BLaER1 (cell line): Measurements from ENCODE around the gene GSN.
"Not testable (repeated sequence)": the region's sequence is repeated elsewhere in the genome, so short reads cannot be mapped to it uniquely, and the experiment has no call there.

Experiments
- H3K27ac ChIP-seq: shearing (Covaris generic); formaldehyde crosslinking; 2 replicates; pipeline ENCODE4 v1.8.1; 2022
- H3K27me3 ChIP-seq: shearing (Covaris generic); formaldehyde crosslinking; 2 replicates; pipeline ENCODE4 v1.8.1; 2022
- H3K36me3 ChIP-seq: shearing (Covaris generic); formaldehyde crosslinking; 2 replicates; pipeline ENCODE4 v1.8.1; 2022
- H3K4me1 ChIP-seq: shearing (Covaris generic); formaldehyde crosslinking; 2 replicates; pipeline ENCODE4 v1.8.1; 2022
- H3K4me2 ChIP-seq: shearing (Covaris generic); formaldehyde crosslinking; 2 replicates; pipeline ENCODE4 v1.8.1; 2022
- H3K4me3 ChIP-seq: shearing (Covaris generic); formaldehyde crosslinking; 2 replicates; pipeline ENCODE4 v1.8.1; 2022
- H3K9ac ChIP-seq: shearing (Covaris generic); formaldehyde crosslinking; 2 replicates; pipeline ENCODE4 v1.8.1; 2022
- H3K9me3 ChIP-seq: shearing (Covaris generic); formaldehyde crosslinking; 2 replicates; pipeline ENCODE4 v1.8.1; 2022
- H4K20me1 ChIP-seq: shearing (Covaris generic); formaldehyde crosslinking; 2 replicates; pipeline ENCODE4 v1.8.1; 2022
- Cebpa-rat ChIP-seq: shearing (Covaris generic); IDR thresholded peaks from 2 replicates; pipeline ENCODE4 v1.8.1; 2022

Gene GSN

DNA sequence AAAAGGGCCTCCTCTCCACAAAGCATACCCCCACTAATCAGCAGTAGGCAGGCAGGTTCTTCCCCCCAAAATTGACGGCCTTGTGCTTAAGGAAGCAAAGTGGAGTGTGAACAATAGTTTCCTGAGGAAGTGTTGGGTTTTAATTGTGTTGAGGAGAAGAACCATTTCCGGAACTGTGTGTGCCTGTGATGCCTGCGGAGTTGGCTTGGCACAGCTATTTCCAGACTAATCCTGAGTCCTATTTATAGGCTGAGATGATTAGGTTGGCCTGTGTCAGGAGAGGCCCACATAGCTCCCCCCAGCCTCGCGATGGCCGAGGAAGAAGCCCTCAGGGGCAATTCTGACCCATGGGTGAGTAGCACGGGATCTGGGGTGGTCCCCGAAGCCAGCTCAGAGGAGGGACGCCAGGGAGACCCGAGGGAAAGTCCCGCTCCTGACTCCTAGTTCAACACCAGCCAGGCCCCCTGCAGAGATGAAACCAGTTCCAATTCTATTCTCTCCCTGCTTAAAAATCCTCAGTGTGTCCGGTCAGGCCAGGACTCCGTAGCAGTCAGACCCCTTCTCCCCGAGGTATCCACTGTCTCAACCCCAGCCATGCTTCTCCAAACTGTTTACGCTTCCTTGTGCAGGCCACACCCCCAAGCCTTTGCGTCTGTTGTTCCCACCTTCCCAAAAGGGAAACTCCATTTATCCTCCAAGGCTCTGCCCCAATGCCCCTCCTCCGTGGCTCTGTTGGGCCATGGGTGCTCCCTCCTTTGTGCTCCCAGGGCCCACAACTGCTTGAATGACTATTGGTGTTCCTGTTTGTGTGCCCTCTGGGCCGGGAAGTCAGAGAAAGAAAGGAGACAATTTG lies 18.1 kb downstream of the GSN start:
- Histone ChIP-seq H3K4me3 (peak overlapping the region; percentile 55), H4K20me1 (no peaks in the 10 kb centered on the region), H3K36me3 (no peaks in the 10 kb centered on the region), H3K4me2 (peak overlapping the region; percentile 94), H3K9ac (peak overlapping the region; percentile 72), H3K9me3 (no peaks in the 10 kb centered on the region), H3K27me3 (no peaks in the 10 kb centered on the region), H3K4me1 (peaks cover 94% of the 10 kb centered on the region), H3K27ac (peak overlapping the region; percentile 85)
- TF ChIP-seq Cebpa-rat: no peak

DNA sequence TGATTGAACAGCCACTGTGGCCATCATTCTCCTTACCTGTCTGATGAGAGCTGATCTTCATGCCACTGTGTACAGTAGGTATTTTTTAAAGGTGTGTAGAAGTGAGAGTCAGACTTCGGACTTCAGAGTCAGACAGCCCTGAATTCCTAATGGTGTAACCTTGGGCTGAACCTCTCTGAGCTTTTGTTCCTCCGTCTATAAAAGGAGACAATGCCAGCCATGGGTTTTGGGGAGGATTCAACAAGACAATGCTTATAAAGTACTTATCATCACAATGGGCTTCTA lies 18.7 kb downstream of the GSN start:
- no peaks in the 10 kb centered on the region for H3K36me3 ChIP-seq
- peak overlapping the region; percentile 72 for H3K9ac ChIP-seq
- no peaks in the 10 kb centered on the region for H3K9me3 ChIP-seq
- peak overlapping the region; percentile 85 for H3K27ac ChIP-seq
- H3K4me2 ChIP-seq: peak overlapping the region; percentile 94
- H3K4me3 ChIP-seq: peak overlapping the region; percentile 55
- peaks cover 89% of the 10 kb centered on the region for H3K4me1 ChIP-seq
- H4K20me1 ChIP-seq: no peaks in the 10 kb centered on the region
- no peaks in the 10 kb centered on the region for H3K27me3 ChIP-seq
- no peak for TF ChIP-seq Cebpa-rat

DNA sequence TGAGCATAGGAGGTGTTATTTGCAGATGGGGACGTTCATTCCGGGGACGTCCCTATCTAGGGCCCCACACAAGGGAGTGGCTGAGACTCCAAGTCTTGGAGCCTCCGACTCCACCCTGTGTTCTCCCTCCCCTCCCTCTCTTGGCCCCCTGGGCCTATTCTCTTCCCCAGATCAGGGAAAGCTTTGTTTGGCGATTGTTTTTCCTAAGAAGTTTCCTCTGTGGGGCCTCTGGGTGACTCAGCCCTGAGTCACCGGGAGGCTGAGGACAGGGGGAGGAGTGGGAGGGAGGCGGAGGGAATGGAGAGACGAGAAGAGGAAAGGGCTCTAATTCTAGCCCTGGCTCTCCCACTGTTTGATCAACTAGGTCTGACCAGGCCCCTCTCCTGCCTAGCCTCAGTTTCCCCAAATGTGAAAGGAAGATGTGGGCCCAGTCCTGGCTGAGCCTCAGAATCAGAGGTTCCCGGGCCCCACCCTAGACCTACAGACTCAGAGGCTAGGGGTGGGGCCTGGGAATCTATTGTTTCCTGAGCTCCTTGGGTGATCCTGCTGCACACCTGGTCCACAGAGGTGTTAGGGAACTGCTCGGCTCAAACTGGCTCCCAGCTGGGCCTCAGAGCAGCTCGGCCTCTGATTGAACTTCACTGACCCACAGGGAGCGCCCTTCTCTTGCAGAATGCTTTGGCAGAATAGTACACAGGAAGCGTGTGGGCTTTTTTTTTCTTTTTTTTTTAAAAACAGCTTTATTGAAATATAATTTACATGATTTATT lies 19.2 kb downstream of the GSN start:
- Histone ChIP-seq H3K9ac (peak overlapping the region; percentile 72; the same call in 1 of the 2 replicates), H3K4me1 (peaks cover 89% of the 10 kb centered on the region), H3K27ac (peak overlapping the region; percentile 85), H4K20me1 (no peaks in the 10 kb centered on the region), H3K9me3 (no peaks in the 10 kb centered on the region), H3K36me3 (no peaks in the 10 kb centered on the region), H3K4me3 (peak overlapping the region; percentile 55), H3K27me3 (no peaks in the 10 kb centered on the region), H3K4me2 (peak overlapping the region; percentile 94)
- TF ChIP-seq Cebpa-rat: no peak

DNA sequence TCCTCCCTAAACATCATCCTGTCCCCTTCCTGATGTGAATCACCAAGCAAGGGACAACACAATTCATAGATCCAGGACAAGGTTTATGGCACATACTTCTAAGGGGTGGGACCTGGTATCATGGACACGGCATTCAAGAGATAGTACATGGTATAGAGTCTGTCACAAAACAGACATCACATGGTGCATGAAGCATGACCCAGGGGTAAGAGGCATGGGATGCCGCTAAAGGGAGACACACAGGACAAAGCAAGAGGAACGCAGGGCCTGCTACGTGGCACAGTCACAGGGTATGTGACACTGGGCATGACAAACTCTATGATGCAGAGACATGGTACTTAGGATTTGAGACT lies 20.7 kb downstream of the GSN start:
- Histone ChIP-seq H3K9ac (peak overlapping the region; percentile 54; the same call in 1 of the 2 replicates), H3K9me3 (no peaks in the 10 kb centered on the region), H3K4me2 (peak overlapping the region; percentile 94), H3K36me3 (no peaks in the 10 kb centered on the region), H3K27me3 (no peaks in the 10 kb centered on the region), H3K4me1 (peaks cover 89% of the 10 kb centered on the region), H3K27ac (peak overlapping the region; percentile 76), H4K20me1 (no peaks in the 10 kb centered on the region), H3K4me3 (no peak overlapping the region)
- no peak for TF ChIP-seq Cebpa-rat

DNA sequence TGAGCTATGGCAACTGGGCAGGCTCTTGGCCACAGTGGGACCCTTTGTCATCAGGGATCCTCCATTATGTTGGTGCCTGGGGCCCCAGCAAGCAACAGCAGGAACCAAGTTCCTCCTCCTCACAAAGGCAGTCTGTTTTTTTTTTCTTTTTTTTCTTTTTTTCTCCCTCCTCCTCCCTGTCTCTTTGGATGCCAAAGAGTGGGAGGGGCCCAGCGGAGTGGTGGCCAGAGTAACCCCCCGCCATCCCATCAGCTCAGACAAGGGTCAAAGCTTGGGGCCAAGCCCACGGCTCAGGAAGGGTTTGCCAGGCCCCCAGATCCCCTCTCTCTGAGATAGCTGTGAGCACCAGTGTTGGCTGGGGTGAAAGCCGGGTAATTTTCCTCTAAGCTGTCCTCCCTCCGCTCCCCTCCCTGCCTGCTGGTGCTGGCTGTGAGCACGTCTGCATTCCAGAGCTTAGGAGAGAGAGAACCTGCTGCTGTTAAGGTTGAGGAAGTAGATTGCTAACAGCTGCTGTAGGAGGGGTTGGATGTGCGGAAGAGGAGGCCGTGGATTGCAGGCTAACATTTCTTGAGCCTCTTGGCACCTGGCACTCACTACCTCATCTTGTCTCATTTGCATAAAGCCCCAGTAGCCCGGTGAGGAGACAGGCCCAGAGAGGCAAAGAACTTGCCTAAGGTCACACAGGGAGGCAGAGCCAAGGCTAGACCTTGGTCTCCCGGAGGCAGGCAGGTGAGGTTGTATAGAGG lies 21.2 kb downstream of the GSN start:
- no peaks in the 10 kb centered on the region for H3K36me3 ChIP-seq
- no peaks in the 10 kb centered on the region for H4K20me1 ChIP-seq
- TF ChIP-seq Cebpa-rat: no peak
- peaks cover 89% of the 10 kb centered on the region for H3K4me1 ChIP-seq
- H3K9me3 ChIP-seq: no peaks in the 10 kb centered on the region
- H3K27me3 ChIP-seq: no peaks in the 10 kb centered on the region
- no peak overlapping the region for H3K4me3 ChIP-seq
- H3K27ac ChIP-seq: peak overlapping the region; percentile 76
- H3K9ac ChIP-seq: peak overlapping the region; percentile 54; the same call in 1 of the 2 replicates
- peak overlapping the region; percentile 94 for H3K4me2 ChIP-seq

DNA sequence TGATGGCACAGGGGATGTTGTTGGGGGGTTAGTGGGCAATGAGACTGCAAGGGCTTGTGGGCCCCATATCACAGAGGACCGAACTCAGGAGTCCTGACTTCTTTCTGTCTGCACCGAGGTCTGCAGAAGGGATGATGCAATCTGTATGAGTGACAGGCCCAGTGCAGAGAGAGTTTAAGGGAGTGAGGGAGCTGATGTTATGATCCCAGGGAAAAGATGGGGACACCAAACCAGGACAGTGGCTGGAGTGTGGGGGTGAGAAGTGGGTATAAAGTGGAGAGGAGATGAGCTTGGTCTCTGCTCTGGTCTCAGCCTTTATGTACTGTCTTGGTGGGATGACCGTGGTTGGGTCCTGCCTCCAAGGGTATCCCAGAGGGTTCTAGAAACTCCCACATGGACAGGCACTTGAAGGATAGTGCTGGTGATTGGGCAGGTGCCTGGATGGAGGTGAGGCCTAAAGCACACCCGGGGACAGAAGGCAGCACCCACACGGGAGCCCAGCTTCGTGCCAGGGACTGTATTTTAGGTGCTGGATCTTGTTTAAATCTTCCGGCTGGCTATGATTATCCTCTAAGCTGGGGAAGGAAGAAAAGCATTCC lies 21.9 kb downstream of the GSN start:
- Histone ChIP-seq H3K9ac (no peak overlapping the region), H3K4me1 (peaks cover 87% of the 10 kb centered on the region), H3K9me3 (no peaks in the 10 kb centered on the region), H3K27me3 (no peaks in the 10 kb centered on the region), H3K4me3 (no peak overlapping the region), H4K20me1 (no peaks in the 10 kb centered on the region), H3K4me2 (peak overlapping the region; percentile 94), H3K36me3 (no peaks in the 10 kb centered on the region), H3K27ac (peak overlapping the region; percentile 76)
- peak; percentile 63; the same call in 1 of the 2 replicates for TF ChIP-seq Cebpa-rat

DNA sequence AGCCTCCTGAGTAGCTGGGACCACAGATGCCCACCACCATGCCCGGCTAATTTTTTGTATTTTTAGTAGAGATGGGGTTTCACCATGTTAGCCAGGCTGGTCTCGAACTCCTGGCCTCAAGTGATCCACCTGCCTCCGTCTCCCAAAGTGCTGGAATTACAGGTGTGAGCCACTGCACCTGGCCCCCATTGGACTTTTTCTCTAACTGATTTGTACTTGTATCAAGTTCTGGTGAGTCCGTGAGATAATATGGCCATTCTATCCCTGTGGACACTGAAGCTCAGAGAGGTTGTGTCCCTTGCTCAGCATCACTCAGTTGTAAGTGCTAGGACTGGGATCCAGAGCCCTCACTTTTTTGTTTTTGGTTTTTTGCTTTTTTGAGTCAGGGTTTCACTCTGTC lies 23.6 kb downstream of the GSN start:
- not testable (repeated sequence) for H4K20me1 ChIP-seq, H3K36me3 ChIP-seq, H3K27me3 ChIP-seq, H3K4me3 ChIP-seq, H3K9ac ChIP-seq, H3K9me3 ChIP-seq, H3K27ac ChIP-seq
- H3K4me1 ChIP-seq: peaks cover 83% of the 10 kb centered on the region
- peak overlapping the region; percentile 1; the same call in 1 of the 2 replicates for H3K4me2 ChIP-seq

DNA sequence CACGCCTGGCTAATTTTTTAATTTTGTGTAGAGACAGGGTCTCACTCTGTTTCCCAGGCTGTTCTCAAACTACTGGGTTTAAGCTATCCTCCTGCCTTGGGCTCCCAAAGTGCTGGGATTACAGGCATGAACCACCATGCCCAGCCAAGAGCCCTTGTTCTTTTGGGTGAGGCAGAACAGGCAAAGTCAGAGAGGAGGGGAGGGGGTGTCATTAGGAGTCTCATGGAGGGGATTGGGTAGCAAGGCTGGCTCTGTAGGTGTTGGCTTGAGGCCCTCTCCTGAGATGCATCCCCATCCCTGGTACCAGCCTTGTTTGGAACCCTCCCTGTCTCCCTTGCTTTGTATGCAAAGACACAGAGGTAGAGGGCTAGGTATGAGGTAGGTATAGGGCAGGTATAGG lies 24.1 kb downstream of the GSN start:
- H3K4me3 ChIP-seq: no peak overlapping the region
- no peaks in the 10 kb centered on the region for H4K20me1 ChIP-seq
- H3K4me1 ChIP-seq: peaks cover 83% of the 10 kb centered on the region
- H3K9me3 ChIP-seq: no peaks in the 10 kb centered on the region
- H3K27me3 ChIP-seq: no peaks in the 10 kb centered on the region
- no peak overlapping the region for H3K27ac ChIP-seq
- peak overlapping the region; percentile 1; the same call in 1 of the 2 replicates for H3K4me2 ChIP-seq
- H3K9ac ChIP-seq: no peak overlapping the region
- no peaks in the 10 kb centered on the region for H3K36me3 ChIP-seq
- TF ChIP-seq Cebpa-rat: no peak

DNA sequence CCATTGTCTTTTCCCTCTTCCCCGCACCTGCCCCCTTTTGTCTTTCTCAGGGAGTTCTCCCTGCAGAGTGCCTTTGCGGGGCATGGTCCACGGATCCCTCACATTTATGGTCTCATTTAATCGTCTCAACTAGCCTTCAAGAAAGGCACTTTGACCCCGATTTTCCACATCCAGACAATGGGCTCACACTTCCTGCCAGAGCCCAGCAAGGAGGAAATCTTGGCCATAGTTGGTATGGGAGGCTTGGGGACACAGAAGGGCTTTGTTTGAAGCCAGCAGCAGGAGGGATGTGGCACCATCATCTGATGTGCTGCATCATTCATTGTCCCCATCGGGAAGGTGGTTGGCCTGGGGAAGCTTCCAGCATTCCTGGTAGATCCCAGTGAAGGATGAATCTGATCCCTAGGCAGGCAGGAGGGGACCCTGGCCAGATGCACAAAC lies 24.9 kb downstream of the GSN start:
- H3K27ac ChIP-seq: no peak overlapping the region
- no peak for TF ChIP-seq Cebpa-rat
- no peak overlapping the region for H3K4me2 ChIP-seq
- no peaks in the 10 kb centered on the region for H3K9me3 ChIP-seq
- H4K20me1 ChIP-seq: no peaks in the 10 kb centered on the region
- peaks cover 83% of the 10 kb centered on the region for H3K4me1 ChIP-seq
- H3K27me3 ChIP-seq: no peaks in the 10 kb centered on the region
- H3K4me3 ChIP-seq: no peak overlapping the region
- no peaks in the 10 kb centered on the region for H3K36me3 ChIP-seq
- H3K9ac ChIP-seq: no peak overlapping the region
